ENCODE data around the gene RIPK4. TPM values are rescaled to one million over a fixed set of nuclear protein-coding genes. Genes with fewer than 3 reads are reported as not detected.

RIPK4 gene
- total and polyA plus RNA-seq, 2 donors from 2014 or later: 11.6 to 32.6 TPM

DNA sequence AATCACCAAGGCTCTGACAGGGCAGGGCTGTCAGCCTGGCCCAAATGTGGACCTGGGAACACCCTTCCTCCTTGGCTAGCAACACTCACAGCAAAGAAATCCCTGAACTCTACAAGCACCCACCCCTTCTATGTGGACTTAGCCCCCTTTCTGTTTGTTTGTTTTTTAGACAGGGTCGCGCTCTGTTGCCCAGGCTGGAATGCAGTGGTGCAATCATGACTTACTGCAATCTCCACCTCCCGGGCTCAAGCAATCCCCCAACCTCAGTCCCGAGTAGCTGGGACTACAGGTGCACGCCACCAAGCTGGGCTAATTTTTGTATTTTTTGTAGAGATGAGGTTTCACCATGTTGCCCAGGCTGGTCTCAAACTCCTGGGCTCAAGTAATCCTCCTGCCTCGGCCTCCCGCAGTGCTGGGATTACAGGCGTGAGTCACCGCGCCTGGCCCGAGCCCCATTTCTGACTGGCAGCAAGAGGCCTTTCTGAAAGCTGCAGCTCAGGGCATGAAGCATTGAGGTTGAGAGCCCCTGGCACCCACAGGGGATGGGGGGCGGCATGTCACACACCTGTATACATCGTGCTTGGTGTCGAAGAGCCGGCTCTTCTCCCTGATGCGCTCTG, 16.2 kb downstream of the RIPK4 start:
- TF ChIP-seq, protein P1, sequence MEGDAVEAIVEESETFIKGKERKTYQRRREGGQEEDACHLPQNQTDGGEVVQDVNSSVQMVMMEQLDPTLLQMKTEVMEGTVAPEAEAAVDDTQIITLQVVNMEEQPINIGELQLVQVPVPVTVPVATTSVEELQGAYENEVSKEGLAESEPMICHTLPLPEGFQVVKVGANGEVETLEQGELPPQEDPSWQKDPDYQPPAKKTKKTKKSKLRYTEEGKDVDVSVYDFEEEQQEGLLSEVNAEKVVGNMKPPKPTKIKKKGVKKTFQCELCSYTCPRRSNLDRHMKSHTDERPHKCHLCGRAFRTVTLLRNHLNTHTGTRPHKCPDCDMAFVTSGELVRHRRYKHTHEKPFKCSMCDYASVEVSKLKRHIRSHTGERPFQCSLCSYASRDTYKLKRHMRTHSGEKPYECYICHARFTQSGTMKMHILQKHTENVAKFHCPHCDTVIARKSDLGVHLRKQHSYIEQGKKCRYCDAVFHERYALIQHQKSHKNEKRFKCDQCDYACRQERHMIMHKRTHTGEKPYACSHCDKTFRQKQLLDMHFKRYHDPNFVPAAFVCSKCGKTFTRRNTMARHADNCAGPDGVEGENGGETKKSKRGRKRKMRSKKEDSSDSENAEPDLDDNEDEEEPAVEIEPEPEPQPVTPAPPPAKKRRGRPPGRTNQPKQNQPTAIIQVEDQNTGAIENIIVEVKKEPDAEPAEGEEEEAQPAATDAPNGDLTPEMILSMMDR (IDR thresholded peaks at IDR 0.05; ENCODE audit: borderline replicate concordance, extremely low read depth, insufficient read depth): no peak
- Histone ChIP-seq H3K27ac (ENCODE audit: low read depth in 2 of 2, low read length in 2 of 2) (peak overlapping the region; percentile 44 to 63), H3K27me3 (ENCODE audit: control insufficient read depth, insufficient read depth, low read length) (no peaks in the 10 kb centered on the region), H3K4me3 (ENCODE audit: low read length in 3 of 3) (no peak overlapping the region), H3K36me3 (ENCODE audit: control insufficient read depth in 2 of 3, insufficient read depth in 3 of 3, low read length in 3 of 3) (peaks cover 2 to 53% (median 22%) of the 10 kb centered on the region in 3 donors), H3K4me1 (ENCODE audit: control insufficient read depth in 2 of 3, insufficient read depth in 2 of 3, low read depth in 1 of 3, low read length in 3 of 3) (peaks cover 3 to 33% (median 31%) of the 10 kb centered on the region in 3 donors), H3K9me3 (ENCODE audit: control insufficient read depth in 2 of 3, insufficient read depth in 1 of 3, low read length in 3 of 3) (no peaks in the 10 kb centered on the region), H3K9ac (ENCODE audit: low read length in 3 of 3) (no peak overlapping the region)
- intact Hi-C loops (cut with DNase I): no loop called here
- FAIRE-seq: no peak
- peak in 4 of 5 donors; percentile 55 to 66 (median 64) for DNase-seq

DNA sequence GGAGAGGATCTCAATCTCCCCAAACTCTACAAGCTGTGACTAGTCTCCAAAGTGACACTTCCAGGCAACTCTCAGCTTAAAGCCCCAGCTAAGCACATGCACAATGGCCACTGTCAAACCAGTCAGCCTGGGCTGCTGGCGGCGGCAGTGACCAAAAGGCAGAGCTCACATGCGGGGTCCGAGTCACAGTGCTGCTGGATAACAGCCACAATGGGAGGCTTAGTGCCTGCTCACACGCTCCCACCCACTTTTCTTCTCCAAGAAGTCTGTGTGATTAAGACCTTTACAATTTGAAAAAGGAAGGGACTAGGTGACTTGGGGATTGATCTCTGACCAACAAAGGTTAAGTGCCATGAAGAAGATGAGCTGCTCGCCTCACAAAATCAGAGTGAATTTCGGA, 16.8 kb downstream of the RIPK4 start:
- peaks cover 3 to 33% (median 31%) of the 10 kb centered on the region in 3 donors for H3K4me1 ChIP-seq (ENCODE audit: control insufficient read depth in 2 of 3, insufficient read depth in 2 of 3, low read depth in 1 of 3, low read length in 3 of 3)
- no peak for FAIRE-seq
- TF ChIP-seq, protein P1 (IDR thresholded peaks at IDR 0.05; ENCODE audit: borderline replicate concordance, extremely low read depth, insufficient read depth): no peak
- intact Hi-C loops (cut with DNase I): no loop called here
- H3K9me3 ChIP-seq (ENCODE audit: control insufficient read depth in 2 of 3, insufficient read depth in 1 of 3, low read length in 3 of 3): no peaks in the 10 kb centered on the region
- peaks cover 2 to 53% (median 21%) of the 10 kb centered on the region in 3 donors for H3K36me3 ChIP-seq (ENCODE audit: control insufficient read depth in 2 of 3, insufficient read depth in 3 of 3, low read length in 3 of 3)
- DNase-seq: no peak
- H3K27ac ChIP-seq (ENCODE audit: low read depth in 2 of 2, low read length in 2 of 2): peak overlapping the region in 1 of 2 donors; percentile 51
- H3K27me3 ChIP-seq (ENCODE audit: control insufficient read depth, insufficient read depth, low read length): no peaks in the 10 kb centered on the region
- H3K9ac ChIP-seq (ENCODE audit: low read length in 3 of 3): no peak overlapping the region
- no peak overlapping the region for H3K4me3 ChIP-seq (ENCODE audit: low read length in 3 of 3)

DNA sequence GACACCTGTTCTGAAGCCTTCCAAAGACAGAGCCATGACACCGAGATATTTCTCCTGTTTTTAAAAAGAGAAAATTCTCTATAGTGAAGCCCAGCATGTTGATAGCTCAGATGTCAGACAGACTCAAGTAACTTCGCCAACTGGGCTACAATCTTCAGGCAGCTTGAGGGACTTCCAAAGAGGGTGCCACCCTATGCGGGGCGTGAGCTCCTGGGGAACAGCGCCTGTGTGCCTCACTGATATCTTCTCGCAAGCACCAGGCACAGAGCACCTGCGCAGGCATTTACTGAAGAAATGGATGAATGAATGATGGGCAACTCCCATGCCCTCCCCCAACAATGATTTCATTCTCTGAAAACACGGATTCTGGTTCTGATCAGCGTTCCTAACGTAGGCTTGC, 17.6 kb downstream of the RIPK4 start:
- DNase-seq: no peak
- no peak for FAIRE-seq
- Histone ChIP-seq H3K9ac (ENCODE audit: low read length in 3 of 3) (no peak overlapping the region), H3K36me3 (ENCODE audit: control insufficient read depth in 2 of 3, insufficient read depth in 3 of 3, low read length in 3 of 3) (peaks cover 2 to 57% (median 24%) of the 10 kb centered on the region in 3 donors), H3K27ac (ENCODE audit: low read depth in 2 of 2, low read length in 2 of 2) (no peak overlapping the region), H3K27me3 (ENCODE audit: control insufficient read depth, insufficient read depth, low read length) (no peaks in the 10 kb centered on the region), H3K9me3 (ENCODE audit: control insufficient read depth in 2 of 3, insufficient read depth in 1 of 3, low read length in 3 of 3) (no peaks in the 10 kb centered on the region), H3K4me1 (ENCODE audit: control insufficient read depth in 2 of 3, insufficient read depth in 2 of 3, low read depth in 1 of 3, low read length in 3 of 3) (peaks cover 3 to 31% (median 29%) of the 10 kb centered on the region in 3 donors), H3K4me3 (ENCODE audit: low read length in 3 of 3) (no peak overlapping the region)
- TF ChIP-seq, protein P1 (IDR thresholded peaks at IDR 0.05; ENCODE audit: borderline replicate concordance, extremely low read depth, insufficient read depth): no peak
- intact Hi-C loops (cut with DNase I): no loop called here
